Right atrium auricular region (tissue), 2 donors: ENCODE data around the gene USP32. TPM values are rescaled to one million over a fixed set of nuclear protein-coding genes. Genes with fewer than 3 reads are reported as not detected.

Experiments
- DNase-seq: peaks from one replicate; pipeline ENCODE4 v3.0.0-alpha.2; 2019; ENCODE audit warnings: low spot score
- H3K27ac ChIP-seq, 2 donors: fragments of 200-600 bp; sonication (generic); 1 replicate in 1 of 2; 2 replicates in 1 of 2; pipeline ENCODE4 v1.5.1; 2016 to 2019
- H3K27me3 ChIP-seq, 2 donors: fragments of 200-600 bp; sonication (generic); one replicate each; pipeline versions ENCODE4 v1.5.1 to v1.6.0; 2017 to 2019
- H3K36me3 ChIP-seq: fragments of 200-600 bp; sonication (generic); one replicate; pipeline ENCODE4 v1.5.1; 2016
- H3K4me1 ChIP-seq, 2 donors: fragments of 200-600 bp; sonication (generic); one replicate each; pipeline versions ENCODE4 v1.5.1 to v1.6.0; 2017 to 2019
- H3K4me3 ChIP-seq, 2 donors: fragments of 200-600 bp; sonication (generic); 1 replicate in 1 of 2; 2 replicates in 1 of 2; pipeline ENCODE4 v1.5.1; 2017 to 2019; ENCODE audit warnings: mild to moderate bottlenecking in 1 of 2, moderate library complexity in 1 of 2
- H3K9me3 ChIP-seq, 2 donors: fragments of 200-600 bp; sonication (generic); one replicate each; pipeline ENCODE4 v1.5.1; 2019
- total RNA-seq, 2 donors: library from RNA; depleted of rRNA; stranded (reverse); fragments of >200 nt; gene quantifications; one replicate each; pipeline ENCODE4 v1.1.0, GENCODE V29; 2016
- TF ChIP-seq, protein P1 (sequence below), 2 donors: fragments of 200-600 bp; sonication (generic); IDR thresholded peaks; one replicate each; pipeline ENCODE4 v1.5.1; 2019; ENCODE audit warnings: antibody characterized with exemption in 2 of 2

The USP32 gene
- total RNA-seq, 2 donors from 2014 or later: 24.5 to 27.7 TPM

DNA sequence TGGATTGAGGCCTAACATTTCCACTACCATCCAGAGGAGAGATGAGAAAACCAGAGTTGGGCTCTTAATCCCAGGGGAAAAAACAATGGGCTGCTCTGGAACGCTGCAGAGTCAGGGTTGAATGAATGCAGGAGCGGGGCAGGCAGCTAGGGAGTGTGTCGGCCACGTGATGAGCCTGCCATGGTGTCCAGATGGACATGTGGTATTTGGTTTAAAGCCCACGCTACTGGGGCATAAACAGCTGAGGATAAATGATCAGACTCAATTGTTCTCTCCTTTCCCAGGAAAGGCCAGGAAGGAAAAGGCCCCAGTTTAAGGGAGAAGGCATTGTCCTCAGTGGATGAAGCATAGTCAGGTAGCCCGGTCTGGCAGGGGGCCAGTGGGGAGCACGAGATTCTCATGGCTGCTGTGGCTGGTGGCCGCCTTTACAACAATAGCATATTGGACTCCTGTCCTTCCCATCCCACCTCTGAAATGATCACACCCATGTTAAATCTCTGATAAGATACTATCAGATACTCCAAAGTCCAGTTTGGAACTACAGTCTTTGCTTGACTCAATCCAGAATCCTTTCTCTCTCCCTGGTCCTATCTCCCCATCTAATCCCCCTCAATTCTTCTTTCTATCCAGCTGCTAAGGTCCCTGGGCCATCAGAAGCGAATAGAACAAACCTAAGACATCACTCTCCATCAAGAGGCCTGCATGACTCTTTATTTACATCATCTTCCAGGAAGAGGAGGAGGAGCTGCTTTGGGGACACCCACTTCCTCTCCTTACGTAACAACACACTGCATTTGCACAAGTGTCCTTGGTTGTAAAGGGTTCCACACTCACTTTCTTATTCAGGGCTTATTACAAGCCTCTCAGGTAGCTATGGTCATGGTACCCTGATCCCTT, 221.8 kb downstream of the USP32 start:
- H3K27ac ChIP-seq: peak overlapping the region in 1 of 2 donors; percentile 6
- no peaks in the 10 kb centered on the region for H3K36me3 ChIP-seq
- TF ChIP-seq, protein P1, sequence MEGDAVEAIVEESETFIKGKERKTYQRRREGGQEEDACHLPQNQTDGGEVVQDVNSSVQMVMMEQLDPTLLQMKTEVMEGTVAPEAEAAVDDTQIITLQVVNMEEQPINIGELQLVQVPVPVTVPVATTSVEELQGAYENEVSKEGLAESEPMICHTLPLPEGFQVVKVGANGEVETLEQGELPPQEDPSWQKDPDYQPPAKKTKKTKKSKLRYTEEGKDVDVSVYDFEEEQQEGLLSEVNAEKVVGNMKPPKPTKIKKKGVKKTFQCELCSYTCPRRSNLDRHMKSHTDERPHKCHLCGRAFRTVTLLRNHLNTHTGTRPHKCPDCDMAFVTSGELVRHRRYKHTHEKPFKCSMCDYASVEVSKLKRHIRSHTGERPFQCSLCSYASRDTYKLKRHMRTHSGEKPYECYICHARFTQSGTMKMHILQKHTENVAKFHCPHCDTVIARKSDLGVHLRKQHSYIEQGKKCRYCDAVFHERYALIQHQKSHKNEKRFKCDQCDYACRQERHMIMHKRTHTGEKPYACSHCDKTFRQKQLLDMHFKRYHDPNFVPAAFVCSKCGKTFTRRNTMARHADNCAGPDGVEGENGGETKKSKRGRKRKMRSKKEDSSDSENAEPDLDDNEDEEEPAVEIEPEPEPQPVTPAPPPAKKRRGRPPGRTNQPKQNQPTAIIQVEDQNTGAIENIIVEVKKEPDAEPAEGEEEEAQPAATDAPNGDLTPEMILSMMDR (IDR thresholded peaks at IDR 0.05): no peak
- peaks cover 0 to 17% of the 10 kb centered on the region in 2 donors for H3K4me1 ChIP-seq
- no peak overlapping the region for H3K4me3 ChIP-seq
- DNase-seq: no peak
- no peaks in the 10 kb centered on the region for H3K9me3 ChIP-seq
- no peaks in the 10 kb centered on the region for H3K27me3 ChIP-seq

- H3K27ac ChIP-seq: no peak overlapping the region
- H3K9me3 ChIP-seq: no peaks in the 10 kb centered on the region
- no peak overlapping the region for H3K4me3 ChIP-seq
- DNase-seq: no peak
- H3K4me1 ChIP-seq: peaks cover 0 to 20% of the 10 kb centered on the region in 2 donors
- H3K36me3 ChIP-seq: no peaks in the 10 kb centered on the region
- TF ChIP-seq, protein P1 (IDR thresholded peaks at IDR 0.05): no peak
- no peaks in the 10 kb centered on the region for H3K27me3 ChIP-seq
Observed at GRCh38 chr17:60168654-60169053, 223.3 kb downstream of the USP32 start.

GRCh38 chr17:60167065-60167741, 224.7 kb downstream of the USP32 start:
- Histone ChIP-seq H3K4me3 (no peak overlapping the region), H3K27me3 (no peaks in the 10 kb centered on the region), H3K36me3 (no peaks in the 10 kb centered on the region), H3K4me1 (peaks cover 0 to 33% of the 10 kb centered on the region in 2 donors), H3K27ac (no peak overlapping the region), H3K9me3 (no peaks in the 10 kb centered on the region)
- TF ChIP-seq, protein P1 (IDR thresholded peaks at IDR 0.05): no peak
- no peak for DNase-seq

GRCh38 chr17:60165971-60166370, 226.0 kb downstream of the USP32 start:
- H3K27me3 ChIP-seq: no peaks in the 10 kb centered on the region
- DNase-seq: no peak
- no peaks in the 10 kb centered on the region for H3K9me3 ChIP-seq
- H3K4me3 ChIP-seq: no peak overlapping the region
- H3K36me3 ChIP-seq: no peaks in the 10 kb centered on the region
- TF ChIP-seq, protein P1 (IDR thresholded peaks at IDR 0.05): no peak
- H3K4me1 ChIP-seq: peaks cover 0 to 42% of the 10 kb centered on the region in 2 donors
- H3K27ac ChIP-seq: no peak overlapping the region

GRCh38 chr17:60165223-60165622, 226.7 kb downstream of the USP32 start:
- H3K4me1 ChIP-seq: peaks cover 0 to 35% of the 10 kb centered on the region in 2 donors
- DNase-seq: no peak
- H3K27me3 ChIP-seq: no peaks in the 10 kb centered on the region
- H3K27ac ChIP-seq: no peak overlapping the region
- no peak overlapping the region for H3K4me3 ChIP-seq
- H3K36me3 ChIP-seq: no peaks in the 10 kb centered on the region
- TF ChIP-seq, protein P1 (IDR thresholded peaks at IDR 0.05): no peak
- no peaks in the 10 kb centered on the region for H3K9me3 ChIP-seq
